Osteoblast (primary cell): ENCODE measurements around the gene HSDL2. TPM values are rescaled to one million over a fixed set of nuclear protein-coding genes. Genes with fewer than 3 reads are reported as not detected.
"Not testable (repeated sequence)": the region's sequence is repeated elsewhere in the genome, so short reads cannot be mapped to it uniquely, and the experiment has no call there.

Source experiments
- DNase-seq: peaks from one replicate; pipeline ENCODE4 v3.0.0; 2011; ENCODE audit warnings: low spot score, mixed read lengths; ENCODE audit not compliant: insufficient read length; ENCODE audit errors: missing footprints
- H2AFZ ChIP-seq: 2 replicates; pipeline ENCODE4 v1.6.0; 2011; ENCODE audit warnings: mild to moderate bottlenecking, low read length
- H3K27ac ChIP-seq: 2 replicates; pipeline ENCODE4 v1.5.1; 2011; ENCODE audit warnings: mild to moderate bottlenecking, low read depth, low read length, moderate library complexity
- H3K27me3 ChIP-seq: 2 replicates; pipeline ENCODE4 v1.6.0; 2012; ENCODE audit warnings: mild to moderate bottlenecking, control low read depth, inconsistent platforms, low read length, moderate library complexity; ENCODE audit not compliant: insufficient read depth
- H3K36me3 ChIP-seq: 2 replicates; pipeline ENCODE4 v1.5.1; 2011; ENCODE audit warnings: mild to moderate bottlenecking, low read length, control low read depth, moderate library complexity; ENCODE audit not compliant: insufficient read depth
- H3K4me1 ChIP-seq: 2 replicates; pipeline ENCODE4 v1.5.1; 2011; ENCODE audit warnings: mild to moderate bottlenecking, low read length, control low read depth, moderate library complexity; ENCODE audit not compliant: insufficient read depth
- H3K4me2 ChIP-seq: 2 replicates; pipeline ENCODE4 v1.6.0; 2011; ENCODE audit warnings: mild to moderate bottlenecking, low read length; ENCODE audit not compliant: insufficient read depth
- H3K4me3 ChIP-seq: fragments of 200-600 bp; sonication (generic); 3 replicates; pipeline ENCODE4 v1.5.1; 2012; ENCODE audit warnings: mild to moderate bottlenecking, low read length, inconsistent platforms; ENCODE audit not compliant: insufficient read depth
- H3K79me2 ChIP-seq: 2 replicates; pipeline ENCODE4 v1.6.0; 2012; ENCODE audit warnings: mild to moderate bottlenecking, low read length, control low read depth, inconsistent platforms; ENCODE audit not compliant: insufficient read depth
- H3K9me3 ChIP-seq: 2 replicates; pipeline ENCODE4 v1.5.1; 2011; ENCODE audit warnings: low read depth, low read length, control low read depth
- H4K20me1 ChIP-seq: 2 replicates; pipeline ENCODE4 v1.6.0; 2012; ENCODE audit warnings: mild to moderate bottlenecking, low read length, control low read depth; ENCODE audit not compliant: insufficient read depth
- total RNA-seq: library from RNA; depleted of rRNA; stranded (reverse); fragments of >200 nt; gene quantifications from 2 replicates; pipeline ENCODE4 v1.2.3, GENCODE V29; 2012
- TF ChIP-seq, protein P1 (sequence below): IDR thresholded peaks from 2 replicates; pipeline ENCODE4 v1.5.1; 2011; ENCODE audit warnings: mild to moderate bottlenecking, low read depth, low read length, moderate library complexity; ENCODE audit errors: extremely low read depth

Gene HSDL2
- total RNA-seq, 1 donor = 42.3 TPM

DNA sequence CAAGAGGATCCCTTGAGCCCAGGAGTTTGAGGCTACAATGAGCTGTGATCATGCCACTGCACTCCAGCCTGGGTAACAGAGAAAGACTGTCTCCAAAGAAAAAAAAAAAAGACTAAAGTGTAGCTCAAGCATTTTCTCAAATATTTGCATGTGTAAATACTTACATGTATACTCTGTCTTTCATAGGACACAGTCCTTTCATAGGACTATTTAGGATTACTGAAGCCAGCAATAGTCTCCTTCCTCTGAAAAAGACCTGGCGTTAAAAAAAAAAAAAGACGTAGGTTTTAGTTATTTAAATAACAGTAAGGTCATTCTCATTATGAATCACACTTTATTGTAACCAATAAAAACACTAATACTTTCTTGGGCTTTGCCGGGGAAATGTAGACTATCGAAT is 29.9 kb downstream of the HSDL2 start:
- Histone ChIP-seq H2AFZ (no peak overlapping the region), H4K20me1 (peaks cover 4% of the 10 kb centered on the region), H3K27ac (no peak overlapping the region), H3K79me2 (no peaks in the 10 kb centered on the region), H3K9me3 (no peaks in the 10 kb centered on the region), H3K4me1 (no peaks in the 10 kb centered on the region), H3K36me3 (peaks cover 34% of the 10 kb centered on the region), H3K27me3 (no peaks in the 10 kb centered on the region), H3K4me3 (no peak overlapping the region), H3K4me2 (no peak overlapping the region)
- DNase-seq = no peak
- TF ChIP-seq, protein P1, sequence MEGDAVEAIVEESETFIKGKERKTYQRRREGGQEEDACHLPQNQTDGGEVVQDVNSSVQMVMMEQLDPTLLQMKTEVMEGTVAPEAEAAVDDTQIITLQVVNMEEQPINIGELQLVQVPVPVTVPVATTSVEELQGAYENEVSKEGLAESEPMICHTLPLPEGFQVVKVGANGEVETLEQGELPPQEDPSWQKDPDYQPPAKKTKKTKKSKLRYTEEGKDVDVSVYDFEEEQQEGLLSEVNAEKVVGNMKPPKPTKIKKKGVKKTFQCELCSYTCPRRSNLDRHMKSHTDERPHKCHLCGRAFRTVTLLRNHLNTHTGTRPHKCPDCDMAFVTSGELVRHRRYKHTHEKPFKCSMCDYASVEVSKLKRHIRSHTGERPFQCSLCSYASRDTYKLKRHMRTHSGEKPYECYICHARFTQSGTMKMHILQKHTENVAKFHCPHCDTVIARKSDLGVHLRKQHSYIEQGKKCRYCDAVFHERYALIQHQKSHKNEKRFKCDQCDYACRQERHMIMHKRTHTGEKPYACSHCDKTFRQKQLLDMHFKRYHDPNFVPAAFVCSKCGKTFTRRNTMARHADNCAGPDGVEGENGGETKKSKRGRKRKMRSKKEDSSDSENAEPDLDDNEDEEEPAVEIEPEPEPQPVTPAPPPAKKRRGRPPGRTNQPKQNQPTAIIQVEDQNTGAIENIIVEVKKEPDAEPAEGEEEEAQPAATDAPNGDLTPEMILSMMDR = no peak

DNA sequence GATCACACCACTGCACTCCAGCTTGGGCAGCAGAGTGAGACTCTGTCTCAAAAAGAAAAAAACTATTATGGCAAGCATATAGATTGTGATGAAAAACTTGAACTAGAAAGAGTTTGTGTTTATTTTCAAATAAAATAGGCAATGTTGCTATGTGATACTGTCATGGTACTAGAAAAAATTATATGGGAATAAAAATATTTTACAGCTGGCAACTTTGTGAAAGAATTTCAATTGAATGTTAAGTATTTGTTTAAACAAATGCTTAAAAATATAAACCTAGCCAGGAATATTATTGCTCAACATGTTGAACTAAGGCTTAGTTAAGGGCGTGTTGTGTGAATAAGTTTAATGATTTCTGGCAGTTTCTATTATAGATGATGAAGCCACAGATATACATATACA is 31.7 kb downstream of the HSDL2 start:
- peaks cover 25% of the 10 kb centered on the region for H3K36me3 ChIP-seq
- DNase-seq = no peak
- peaks cover 4% of the 10 kb centered on the region for H4K20me1 ChIP-seq

DNA sequence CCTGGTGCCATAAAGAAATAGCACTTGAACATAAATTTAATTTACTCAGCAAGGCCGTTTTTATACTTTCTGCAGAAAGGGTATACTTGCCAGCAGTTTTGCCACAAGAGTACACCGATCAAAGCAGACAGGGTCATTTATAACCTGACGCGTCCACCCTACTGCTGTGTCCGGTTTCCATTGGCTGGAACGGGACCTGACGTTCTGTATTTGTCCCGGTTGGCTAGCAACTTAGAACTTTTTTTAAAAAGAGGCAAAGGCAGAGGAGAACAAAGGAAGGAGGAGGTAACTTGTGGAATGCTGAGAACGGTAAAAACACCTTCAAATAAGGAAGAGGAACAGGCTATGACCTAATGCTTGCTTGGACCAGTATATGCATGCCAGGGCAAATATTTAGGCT is 33.8 kb downstream of the HSDL2 start:
- not testable (repeated sequence) for H2AFZ ChIP-seq, H4K20me1 ChIP-seq, H3K4me3 ChIP-seq, H3K4me2 ChIP-seq, DNase-seq, H3K79me2 ChIP-seq, H3K27ac ChIP-seq, H3K9me3 ChIP-seq, H3K4me1 ChIP-seq, H3K27me3 ChIP-seq
- peaks cover 12% of the 10 kb centered on the region for H3K36me3 ChIP-seq

More for the DNA sequence above, 31.7 kb downstream of the HSDL2 start:
- Histone ChIP-seq H2AFZ (no peak overlapping the region), H3K27ac (no peak overlapping the region), H3K79me2 (no peaks in the 10 kb centered on the region), H3K4me1 (no peaks in the 10 kb centered on the region), H3K4me3 (no peak overlapping the region), H3K4me2 (no peak overlapping the region), H3K27me3 (no peaks in the 10 kb centered on the region), H3K9me3 (no peaks in the 10 kb centered on the region)
- TF ChIP-seq, protein P1 = no peak

DNA sequence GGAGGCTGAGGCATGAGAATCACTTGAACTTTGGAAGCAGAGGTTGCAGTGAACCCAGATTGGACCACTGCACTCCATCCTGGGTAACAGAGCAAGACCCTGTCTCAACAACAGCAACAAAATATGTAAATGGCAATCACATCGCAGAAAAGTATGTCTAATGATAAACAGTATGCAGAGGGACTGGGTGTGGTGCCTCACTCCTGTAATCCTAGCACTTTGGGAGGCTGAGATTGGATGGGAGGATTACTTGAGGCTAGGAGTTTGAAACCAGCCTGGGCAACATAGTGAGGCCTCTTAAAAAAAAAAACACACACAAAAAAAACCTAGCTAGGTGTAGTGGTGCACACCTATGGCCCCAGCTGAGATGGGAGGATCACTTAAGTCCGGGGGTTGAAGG is 40.3 kb downstream of the HSDL2 start:
- H3K27ac ChIP-seq = no peak overlapping the region
- TF ChIP-seq, protein P1 = no peak
- DNase-seq = no peak
- H3K9me3 ChIP-seq = no peaks in the 10 kb centered on the region
- no peaks in the 10 kb centered on the region for H3K79me2 ChIP-seq
- no peak overlapping the region for H3K4me3 ChIP-seq
- no peaks in the 10 kb centered on the region for H3K4me1 ChIP-seq
- H2AFZ ChIP-seq = no peak overlapping the region
- H3K27me3 ChIP-seq = no peaks in the 10 kb centered on the region
- no peak overlapping the region for H3K4me2 ChIP-seq
- H4K20me1 ChIP-seq = no peaks in the 10 kb centered on the region
- H3K36me3 ChIP-seq = peaks cover 14% of the 10 kb centered on the region

DNA sequence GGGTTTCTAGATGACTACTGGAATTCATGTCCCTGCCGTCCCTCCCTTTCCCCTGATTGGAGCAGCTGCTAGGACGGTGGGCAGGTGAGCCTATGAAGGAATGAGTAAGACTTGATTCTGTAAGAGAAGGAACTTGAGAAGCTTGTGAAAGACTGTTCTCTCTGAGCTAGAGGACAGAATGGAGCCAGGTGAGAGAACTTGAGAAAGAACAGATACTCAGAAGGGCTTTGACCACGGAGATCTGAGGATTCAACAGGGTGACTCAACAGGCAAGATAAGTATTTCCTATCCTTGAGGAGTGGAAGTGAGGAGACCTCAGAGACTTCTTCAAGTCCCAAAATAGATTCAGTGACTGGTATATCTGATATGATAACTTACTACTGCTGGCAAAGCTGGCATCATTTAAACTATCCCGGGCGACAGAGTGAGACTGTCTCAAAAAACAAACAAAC is 41.9 kb downstream of the HSDL2 start:
- Histone ChIP-seq H3K27me3 (no peaks in the 10 kb centered on the region), H4K20me1 (no peaks in the 10 kb centered on the region), H3K36me3 (peaks cover 14% of the 10 kb centered on the region), H2AFZ (no peak overlapping the region), H3K4me2 (no peak overlapping the region), H3K79me2 (no peaks in the 10 kb centered on the region), H3K4me1 (no peaks in the 10 kb centered on the region), H3K4me3 (no peak overlapping the region), H3K9me3 (no peaks in the 10 kb centered on the region), H3K27ac (no peak overlapping the region)
- TF ChIP-seq, protein P1 = no peak
- DNase-seq = no peak
